Right lobe of liver (tissue), 4 donors: ENCODE data around the gene ARFIP1.

Source experiments
- CTCF ChIP-seq, 4 donors: fragments of 200-600 bp in 3 of 4; fragments of 450-650 bp in 1 of 4; IDR thresholded peaks; one replicate each; pipeline versions ENCODE4 v1.5.1 to v1.8.0; 2016 to 2022; ENCODE audit warnings: antibody characterized with exemption in 4 of 4, mild to moderate bottlenecking in 2 of 4
- POLR2A ChIP-seq: fragments of 450-650 bp; IDR thresholded peaks from one replicate; pipeline ENCODE4 v1.6.1; 2017; ENCODE audit warnings: antibody characterized with exemption, mild to moderate bottlenecking
- donor health status: DM: no; HTN: no; CAD: no.
- donor health status: DM: no; HTN: no; CAD: no.
- donor health status: DM: no; HTN: yes; CAD: no.

- TF ChIP-seq CTCF (IDR thresholded peaks at IDR 0.05) (no peak), POLR2A (no peak)
Observed at GRCh38 chr4:152960082-152960481, 180.3 kb downstream of the ARFIP1 start.
